ENCODE data around the gene PDIA6.

Gene PDIA6

GRCh38 chr2:10757814-10758286, 54.7 kb downstream of the PDIA6 start:
- TF ChIP-seq POLR2AphosphoS5 (IDR thresholded peaks at IDR 0.05; ENCODE audit: low read depth) = no peak
- no peak for TF ChIP-seq GABPA (IDR thresholded peaks at IDR 0.05; ENCODE audit: low read depth)
- TF ChIP-seq CTCF (IDR thresholded peaks at IDR 0.05; ENCODE audit: insufficient read depth, low read length) = no peak
- no peak for TF ChIP-seq REST (IDR thresholded peaks at IDR 0.05; ENCODE audit: insufficient replicate concordance, low read depth)
- no peak for TF ChIP-seq SPI1 (IDR thresholded peaks at IDR 0.05; ENCODE audit: borderline replicate concordance, low read depth)
- DNase-seq (ENCODE audit: low read depth in 1 of 2, low spot score in 1 of 2) = no peak
- no peaks in the 10 kb centered on the region for H3K27me3 ChIP-seq (ENCODE audit: insufficient read depth, poor library complexity, severe bottlenecking)
- no peak overlapping the region for H3K4me3 ChIP-seq (replicated peaks; ENCODE audit: insufficient read depth, low read length)
- no peak overlapping the region for H3K27ac ChIP-seq (replicated peaks)

GRCh38 chr2:10755621-10756020, 57.0 kb downstream of the PDIA6 start:
- Histone ChIP-seq H3K27ac (replicated peaks) (no peak overlapping the region), H3K27me3 (ENCODE audit: insufficient read depth, poor library complexity, severe bottlenecking) (no peaks in the 10 kb centered on the region), H3K4me3 (replicated peaks; ENCODE audit: insufficient read depth, low read length) (no peak overlapping the region)
- no peak for DNase-seq (ENCODE audit: low read depth in 1 of 2, low spot score in 1 of 2)
- TF ChIP-seq REST (IDR thresholded peaks at IDR 0.05; ENCODE audit: insufficient replicate concordance, low read depth) = no peak
- TF ChIP-seq CTCF (IDR thresholded peaks at IDR 0.05; ENCODE audit: insufficient read depth, low read length) = no peak
- no peak for TF ChIP-seq POLR2AphosphoS5 (IDR thresholded peaks at IDR 0.05; ENCODE audit: low read depth)
- no peak for TF ChIP-seq SPI1 (IDR thresholded peaks at IDR 0.05; ENCODE audit: borderline replicate concordance, low read depth)
- TF ChIP-seq GABPA (IDR thresholded peaks at IDR 0.05; ENCODE audit: low read depth) = no peak

- Histone ChIP-seq H3K27ac (replicated peaks) (no peak overlapping the region), H3K4me3 (replicated peaks; ENCODE audit: insufficient read depth, low read length) (no peak overlapping the region), H3K27me3 (ENCODE audit: insufficient read depth, poor library complexity, severe bottlenecking) (no peaks in the 10 kb centered on the region)
- DNase-seq (ENCODE audit: low read depth in 1 of 2, low spot score in 1 of 2) = no peak
- TF ChIP-seq POLR2AphosphoS5 (IDR thresholded peaks at IDR 0.05; ENCODE audit: low read depth) (no peak), REST (IDR thresholded peaks at IDR 0.05; ENCODE audit: insufficient replicate concordance, low read depth) (no peak), SPI1 (IDR thresholded peaks at IDR 0.05; ENCODE audit: borderline replicate concordance, low read depth) (no peak), GABPA (IDR thresholded peaks at IDR 0.05; ENCODE audit: low read depth) (no peak), CTCF (IDR thresholded peaks at IDR 0.05; ENCODE audit: insufficient read depth, low read length) (no peak)
These were observed 58.7 kb downstream of the PDIA6 start for GRCh38 chr2:10753876-10754275.

Measured in HL-60 (cell line).